Vagina (tissue), 2 donors: ENCODE results near the gene CFAP73.

Experiments
- POLR2A ChIP-seq, 2 donors: fragments of 450-650 bp; IDR thresholded peaks; one replicate each; pipeline ENCODE4 v1.6.1; 2017; ENCODE audit warnings: antibody characterized with exemption in 2 of 2, mild to moderate bottlenecking in 2 of 2, moderate library complexity in 2 of 2
- POLR2AphosphoS5 ChIP-seq, 2 donors: sonication (generic); formaldehyde crosslinking; IDR thresholded peaks; one replicate each; pipeline ENCODE4 v1.9.0; 2017; ENCODE audit warnings: antibody characterized with exemption in 2 of 2, mild to moderate bottlenecking in 2 of 2, low read depth in 1 of 2; ENCODE audit not compliant: insufficient read depth in 1 of 2
- TF ChIP-seq, protein P1 (sequence below), 3 experiments: fragments of 450-650 bp in 2 of 3; fragments of 200-600 bp in 1 of 3; sonication (generic) in 1 of 3; IDR thresholded peaks; one replicate each; pipeline ENCODE4 v1.5.1; 2017 to 2019; ENCODE audit warnings: antibody characterized with exemption in 3 of 3, mild to moderate bottlenecking in 2 of 3, moderate library complexity in 2 of 3

DNA sequence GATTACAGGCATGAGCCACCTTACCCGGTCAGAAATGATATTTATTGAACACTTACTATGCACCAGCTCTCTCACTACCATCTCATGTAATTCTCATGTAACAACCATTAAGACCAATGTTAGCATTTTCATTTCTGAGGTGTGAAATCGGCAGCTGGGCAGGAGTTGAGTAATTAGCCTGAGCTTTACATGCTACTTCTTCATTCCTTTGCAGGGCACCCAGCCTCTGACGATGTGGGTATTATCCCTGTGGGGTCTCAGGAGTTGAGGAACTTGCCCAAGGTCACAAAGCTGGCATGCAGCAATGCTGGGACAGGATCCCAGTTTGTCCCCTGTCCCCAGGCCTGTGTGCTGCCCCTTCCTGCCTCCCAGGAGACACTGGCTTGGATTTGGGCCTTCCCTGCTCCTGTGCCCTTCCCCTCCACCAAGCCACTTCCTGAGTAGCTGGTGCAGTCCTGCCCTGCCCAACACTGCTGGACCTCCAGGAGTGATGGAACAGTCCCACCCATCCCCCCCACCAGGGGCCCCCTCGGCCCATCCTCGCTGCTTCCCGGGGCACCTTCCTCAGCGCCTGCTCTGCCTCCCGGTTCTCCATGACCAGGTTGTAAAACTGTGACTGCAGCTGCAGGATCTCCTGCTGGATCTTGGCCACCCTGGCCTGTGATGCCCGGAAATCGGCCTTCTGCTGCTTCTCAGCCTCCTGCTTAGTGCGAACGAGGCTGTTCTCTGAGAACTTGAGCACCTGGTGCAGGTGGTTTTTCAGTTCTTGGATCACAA is 50.7 kb downstream of the CFAP73 start:
- TF ChIP-seq POLR2A (IDR thresholded peaks at IDR 0.05) (no peak), POLR2AphosphoS5 (IDR thresholded peaks at IDR 0.05; ENCODE audit: insufficient read depth in 1 of 2, low read depth in 1 of 2) (no peak)
- TF ChIP-seq, protein P1, sequence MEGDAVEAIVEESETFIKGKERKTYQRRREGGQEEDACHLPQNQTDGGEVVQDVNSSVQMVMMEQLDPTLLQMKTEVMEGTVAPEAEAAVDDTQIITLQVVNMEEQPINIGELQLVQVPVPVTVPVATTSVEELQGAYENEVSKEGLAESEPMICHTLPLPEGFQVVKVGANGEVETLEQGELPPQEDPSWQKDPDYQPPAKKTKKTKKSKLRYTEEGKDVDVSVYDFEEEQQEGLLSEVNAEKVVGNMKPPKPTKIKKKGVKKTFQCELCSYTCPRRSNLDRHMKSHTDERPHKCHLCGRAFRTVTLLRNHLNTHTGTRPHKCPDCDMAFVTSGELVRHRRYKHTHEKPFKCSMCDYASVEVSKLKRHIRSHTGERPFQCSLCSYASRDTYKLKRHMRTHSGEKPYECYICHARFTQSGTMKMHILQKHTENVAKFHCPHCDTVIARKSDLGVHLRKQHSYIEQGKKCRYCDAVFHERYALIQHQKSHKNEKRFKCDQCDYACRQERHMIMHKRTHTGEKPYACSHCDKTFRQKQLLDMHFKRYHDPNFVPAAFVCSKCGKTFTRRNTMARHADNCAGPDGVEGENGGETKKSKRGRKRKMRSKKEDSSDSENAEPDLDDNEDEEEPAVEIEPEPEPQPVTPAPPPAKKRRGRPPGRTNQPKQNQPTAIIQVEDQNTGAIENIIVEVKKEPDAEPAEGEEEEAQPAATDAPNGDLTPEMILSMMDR (IDR thresholded peaks at IDR 0.05): no peak
